ENCODE results near the gene CNTN4. TPM values are rescaled to one million over a fixed set of nuclear protein-coding genes. Genes with fewer than 3 reads are reported as not detected.

The CNTN4 gene
- total and polyA plus RNA-seq, 2 donors (not counting 3 experiments of a cell fraction or from before 2014, with no cell fraction given), result not detected

GRCh38 chr3:2853651-2854050 lies 755.0 kb downstream of the CNTN4 start:
- CTCF ChIA-PET, result no interaction called here

More at GRCh38 chr3:2853651-2854050, 755.0 kb downstream of the CNTN4 start:
- no peak overlapping the region for H3K9ac ChIP-seq (replicated peaks; ENCODE audit: extremely low read depth, insufficient read depth, low read length)
- no peak overlapping the region for H3K4me3 ChIP-seq (replicated peaks in 1 of 3; ENCODE audit: insufficient read depth in 1 of 3, low read depth in 1 of 3, low read length in 3 of 3)
- no TSS peak for BruUV-seq (replicated peaks)
- H3K79me2 ChIP-seq (ENCODE audit: control insufficient read depth, insufficient read depth, low read length), result no peaks in the 10 kb centered on the region
- no peaks in the 10 kb centered on the region for H3K36me3 ChIP-seq (ENCODE audit: control insufficient read depth in 2 of 2, extremely low read depth in 1 of 2, insufficient read depth in 2 of 2, low read length in 2 of 2)
- H4K20me1 ChIP-seq (replicated peaks; ENCODE audit: control insufficient read depth, extremely low read depth, insufficient read depth, low read length), result no peaks in the 10 kb centered on the region
- no peak overlapping the region for H3K27ac ChIP-seq (ENCODE audit: insufficient read depth, low read depth, low read length)
- no peaks in the 10 kb centered on the region for H3K9me1 ChIP-seq (replicated peaks; ENCODE audit: control insufficient read depth, extremely low read depth, insufficient read depth, low read length)
- no peak for FAIRE-seq
- no peaks in the 10 kb centered on the region for H3K9me3 ChIP-seq (replicated peaks; ENCODE audit: control insufficient read depth, insufficient read depth, low read length)
- TF ChIP-seq POLR2AphosphoS5 (IDR thresholded peaks at IDR 0.05; ENCODE audit: insufficient read depth, low read depth, low read length) (no peak), POLR2A (IDR thresholded peaks at IDR 0.05; ENCODE audit: low read depth, low read length) (no peak), FOS (IDR thresholded peaks at IDR 0.05; ENCODE audit: borderline replicate concordance, insufficient read depth, low read length) (no peak), EZH2 (IDR thresholded peaks at IDR 0.05; ENCODE audit: borderline replicate concordance, low read depth, low read length, severe bottlenecking) (no peak), MAX (IDR thresholded peaks at IDR 0.05; ENCODE audit: insufficient read depth, insufficient read length) (no peak), MYC (IDR thresholded peaks at IDR 0.05; ENCODE audit: low read depth, low read length) (no peak), CTCF (IDR thresholded peaks at IDR 0.05; ENCODE audit: extremely low read depth in 1 of 2, insufficient read depth in 1 of 2, low read depth in 1 of 2, low read length in 2 of 2) (no peak), JUN (IDR thresholded peaks at IDR 0.05; ENCODE audit: borderline replicate concordance, insufficient read depth, insufficient read length, low read depth) (no peak), GATA2 (IDR thresholded peaks at IDR 0.05; ENCODE audit: insufficient read depth, insufficient read length, low read depth, low read length) (no peak)
- no peak overlapping the region for H3K4me2 ChIP-seq (ENCODE audit: insufficient read depth, low read length)
- intact Hi-C loops (cut with micrococcal nuclease) (no loop called here), dilution Hi-C loops (cut with MboI; ENCODE audit: extremely low pct_ligation_motif_present, low sequenced_read_pairs) (no loop called here)
- no peak for DNase-seq (ENCODE audit: low read depth, low spot score)
- POLR2A ChIA-PET, result no interaction called here
- H3K27me3 ChIP-seq (ENCODE audit: control insufficient read depth in 2 of 2, insufficient read depth in 2 of 2, low read length in 2 of 2), result no peaks in the 10 kb centered on the region
- H2AFZ ChIP-seq (ENCODE audit: low read depth, low read length), result no peak overlapping the region
- no peaks in the 10 kb centered on the region for H3K4me1 ChIP-seq (ENCODE audit: control insufficient read depth, extremely low read depth, insufficient read depth, low read length)

Measured in endothelial cell of umbilical vein (primary cell).